KG1 (cell line): ENCODE results near the gene PSRC1.

Source experiments
- DNase-seq: peaks from one replicate; lab custom pipeline; 2025; lab: John Stamatoyannopoulos, UW

Gene PSRC1

DNA sequence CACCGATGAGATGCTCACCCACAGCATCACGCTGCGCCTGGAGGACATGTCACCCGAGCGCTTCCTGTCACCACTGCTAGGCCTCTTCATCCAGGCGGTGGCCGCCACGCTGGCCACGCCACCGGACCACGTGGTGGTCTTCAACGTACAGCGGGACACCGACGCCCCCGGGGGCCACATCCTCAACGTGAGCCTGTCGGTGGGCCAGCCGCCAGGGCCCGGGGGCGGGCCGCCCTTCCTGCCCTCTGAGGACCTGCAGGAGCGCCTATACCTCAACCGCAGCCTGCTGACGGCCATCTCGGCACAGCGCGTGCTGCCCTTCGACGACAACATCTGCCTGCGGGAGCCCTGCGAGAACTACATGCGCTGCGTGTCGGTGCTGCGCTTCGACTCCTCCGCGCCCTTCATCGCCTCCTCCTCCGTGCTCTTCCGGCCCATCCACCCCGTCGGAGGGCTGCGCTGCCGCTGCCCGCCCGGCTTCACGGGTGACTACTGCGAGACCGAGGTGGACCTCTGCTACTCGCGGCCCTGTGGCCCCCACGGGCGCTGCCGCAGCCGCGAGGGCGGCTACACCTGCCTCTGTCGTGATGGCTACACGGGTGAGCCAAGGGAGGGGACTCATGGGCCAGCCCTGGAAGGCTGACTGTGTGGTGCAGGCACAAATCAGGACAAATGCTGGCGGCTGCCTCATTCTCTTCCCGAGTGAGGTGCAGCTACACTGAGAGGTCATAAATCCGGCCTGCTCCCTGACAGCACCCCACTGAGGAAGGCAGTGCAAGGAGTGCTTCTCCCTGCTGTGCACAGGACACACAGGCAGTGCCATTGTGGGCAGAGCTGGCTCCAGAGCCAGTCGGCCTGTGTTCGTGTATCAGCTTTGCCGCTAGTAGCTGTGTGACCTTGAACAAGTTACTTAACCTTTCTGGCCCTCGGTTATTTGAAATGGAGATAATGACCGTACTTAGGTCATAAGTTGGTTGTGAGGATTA lies 24.2 kb downstream of the PSRC1 start:
- no peak for DNase-seq

DNA sequence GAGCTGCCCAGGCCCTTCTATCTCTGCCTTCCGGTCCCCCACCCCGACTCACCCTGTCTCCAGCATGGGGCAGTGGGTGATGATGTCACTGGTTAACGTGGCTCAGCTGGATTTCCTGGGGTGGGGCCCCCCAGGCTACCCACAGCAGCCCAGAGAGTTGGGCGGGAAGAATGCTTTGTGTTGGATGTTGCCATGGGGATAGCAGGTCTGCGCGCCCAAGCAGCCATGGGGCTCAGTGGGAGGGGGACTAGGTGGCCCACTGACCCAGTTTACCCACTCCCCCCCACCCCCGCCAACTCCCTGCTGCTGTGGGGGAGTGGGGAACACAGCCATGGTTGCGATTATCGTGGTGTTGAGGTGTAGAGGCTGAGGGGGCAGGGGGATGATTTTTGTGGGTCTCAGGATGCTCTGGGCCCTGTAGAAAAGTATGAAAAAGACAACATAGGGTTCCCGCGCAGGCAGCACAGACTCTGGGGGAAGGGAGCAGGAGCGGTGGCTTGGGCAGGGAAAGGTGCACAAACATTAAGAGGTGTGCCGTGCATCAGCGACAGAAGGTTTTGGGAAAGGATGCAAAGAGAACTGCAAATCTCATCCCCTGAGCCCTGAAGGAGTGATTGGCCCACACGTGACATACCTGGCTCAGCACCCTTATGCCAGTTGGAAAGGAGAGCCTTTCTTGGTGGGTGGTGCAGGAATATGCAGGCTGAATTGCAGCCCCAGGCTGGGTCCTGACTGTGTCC lies 25.1 kb downstream of the PSRC1 start:
- DNase-seq: no peak

DNA sequence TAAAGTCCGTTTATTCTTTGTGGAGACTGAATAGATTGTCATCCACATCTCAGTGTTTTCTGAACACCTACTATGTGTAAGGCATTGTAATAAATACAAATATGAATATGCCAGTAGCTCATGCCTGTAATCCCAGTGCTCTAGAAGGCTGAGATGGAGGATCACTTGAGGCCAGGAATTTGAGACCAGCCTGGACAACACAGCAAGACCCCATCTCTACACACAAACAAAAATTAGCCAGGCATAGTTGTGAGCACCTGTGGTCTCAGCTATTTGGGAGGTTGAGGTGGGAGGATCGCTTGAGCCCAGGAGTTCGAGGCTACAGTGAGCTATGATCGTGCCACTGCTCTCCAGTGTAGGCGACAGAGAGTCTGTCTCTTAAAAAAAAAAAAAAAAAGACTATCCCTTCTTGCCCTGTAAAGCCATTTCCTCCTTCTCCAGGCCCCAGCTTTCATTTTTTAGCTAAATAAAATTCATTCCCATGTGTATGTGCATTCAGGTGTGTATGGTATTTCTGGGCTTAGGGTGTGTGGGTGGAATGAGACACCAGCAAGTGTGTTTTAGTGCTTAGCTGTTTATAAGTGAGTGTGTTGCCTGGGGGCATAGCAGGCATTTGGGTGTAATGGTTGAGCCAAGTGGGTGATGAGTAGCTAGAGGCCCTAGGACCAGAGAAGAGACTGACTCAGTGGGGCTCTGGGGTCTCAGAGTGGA lies 25.8 kb downstream of the PSRC1 start:
- no peak for DNase-seq

DNA sequence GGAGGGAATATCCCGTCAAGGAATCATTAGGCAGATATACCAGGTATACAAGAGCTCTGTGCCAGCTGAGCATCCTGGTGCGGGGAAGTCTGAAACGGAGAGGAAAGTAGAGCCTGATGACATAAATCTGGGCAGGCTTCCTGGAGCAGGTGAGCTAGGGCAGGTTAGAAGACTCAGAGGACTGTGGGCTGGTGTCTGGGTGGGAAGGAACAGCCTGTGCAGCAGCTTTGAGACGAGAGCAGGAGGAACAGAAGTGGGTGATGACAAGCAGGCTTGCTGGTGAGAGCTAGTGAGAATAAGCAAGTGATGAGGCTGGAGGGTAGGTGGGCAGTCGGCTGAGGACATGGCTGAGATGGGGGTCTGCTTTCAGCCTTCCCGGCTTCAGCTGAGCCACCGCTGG lies 26.9 kb downstream of the PSRC1 start:
- no peak for DNase-seq

DNA sequence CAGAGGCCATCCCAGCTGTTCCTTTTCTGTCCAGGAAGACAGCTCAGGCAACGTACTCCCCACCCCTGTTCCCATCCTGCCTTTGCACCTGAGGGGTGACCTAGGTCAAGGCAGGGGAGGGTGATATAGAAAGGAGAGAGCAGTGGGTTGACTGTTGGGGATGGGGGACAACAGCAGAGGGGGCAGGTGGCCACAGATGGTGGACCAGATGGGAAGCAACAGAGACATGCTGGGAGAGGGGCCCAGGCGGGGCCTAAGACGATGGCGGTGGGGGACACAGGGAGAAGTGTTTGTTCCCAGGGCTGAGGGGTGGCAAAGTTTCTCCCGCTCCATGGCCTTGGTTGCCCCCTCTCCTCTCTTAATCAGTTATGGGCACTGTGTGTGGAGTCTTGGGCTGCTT lies 27.3 kb downstream of the PSRC1 start:
- no peak for DNase-seq

DNA sequence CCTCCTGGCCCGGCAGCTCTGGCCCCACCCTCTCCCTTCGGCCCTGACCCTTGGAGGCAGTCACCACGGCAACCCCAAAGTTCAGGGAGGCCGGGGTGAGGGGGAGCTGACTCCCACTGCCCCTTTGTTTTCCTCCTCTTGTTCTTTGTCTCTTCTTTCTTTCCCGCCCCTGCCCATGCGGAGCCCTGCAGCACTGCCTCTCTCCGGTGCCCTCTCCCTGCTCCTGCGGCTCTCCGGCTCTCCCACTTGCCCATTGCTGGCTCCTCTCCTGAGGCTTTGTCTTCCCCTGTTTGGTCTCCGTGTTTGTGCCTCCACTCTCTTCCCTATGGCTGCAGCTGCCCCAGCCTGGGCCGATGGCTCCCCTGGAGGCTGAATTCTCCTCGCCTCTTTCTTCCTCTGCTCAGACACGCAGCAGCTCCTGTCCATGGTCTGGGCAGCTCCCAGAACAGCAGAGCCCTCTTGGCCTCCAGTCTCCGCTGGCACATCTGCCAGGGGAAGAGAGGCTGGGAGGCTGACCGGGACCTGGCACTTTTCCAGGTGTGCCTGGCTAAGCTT lies 27.8 kb downstream of the PSRC1 start:
- no peak for DNase-seq

DNA sequence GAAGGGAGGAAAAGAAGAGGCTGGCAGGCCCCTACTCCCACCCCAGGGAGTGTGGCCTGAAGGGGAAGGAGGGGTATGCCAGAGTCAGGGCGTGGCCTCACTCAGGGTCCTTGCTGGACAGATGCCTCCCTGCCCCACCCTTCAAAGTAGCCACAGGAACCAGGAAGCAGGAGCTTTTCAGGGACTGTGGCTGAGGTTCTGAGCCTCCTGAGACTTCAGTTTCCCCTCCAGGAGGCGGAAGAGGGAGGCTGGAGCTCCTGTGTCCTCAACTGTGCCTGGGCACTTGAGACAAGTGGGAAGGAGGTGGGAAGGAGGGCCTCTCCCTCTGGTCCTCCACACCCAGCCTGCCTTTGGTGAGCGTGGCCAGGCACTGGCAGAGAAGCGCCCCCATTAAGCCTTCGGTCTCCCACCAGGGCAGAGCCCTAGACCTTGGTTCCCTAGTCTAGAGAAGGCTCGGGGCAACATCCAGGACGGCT lies 28.3 kb downstream of the PSRC1 start:
- DNase-seq: no peak

DNA sequence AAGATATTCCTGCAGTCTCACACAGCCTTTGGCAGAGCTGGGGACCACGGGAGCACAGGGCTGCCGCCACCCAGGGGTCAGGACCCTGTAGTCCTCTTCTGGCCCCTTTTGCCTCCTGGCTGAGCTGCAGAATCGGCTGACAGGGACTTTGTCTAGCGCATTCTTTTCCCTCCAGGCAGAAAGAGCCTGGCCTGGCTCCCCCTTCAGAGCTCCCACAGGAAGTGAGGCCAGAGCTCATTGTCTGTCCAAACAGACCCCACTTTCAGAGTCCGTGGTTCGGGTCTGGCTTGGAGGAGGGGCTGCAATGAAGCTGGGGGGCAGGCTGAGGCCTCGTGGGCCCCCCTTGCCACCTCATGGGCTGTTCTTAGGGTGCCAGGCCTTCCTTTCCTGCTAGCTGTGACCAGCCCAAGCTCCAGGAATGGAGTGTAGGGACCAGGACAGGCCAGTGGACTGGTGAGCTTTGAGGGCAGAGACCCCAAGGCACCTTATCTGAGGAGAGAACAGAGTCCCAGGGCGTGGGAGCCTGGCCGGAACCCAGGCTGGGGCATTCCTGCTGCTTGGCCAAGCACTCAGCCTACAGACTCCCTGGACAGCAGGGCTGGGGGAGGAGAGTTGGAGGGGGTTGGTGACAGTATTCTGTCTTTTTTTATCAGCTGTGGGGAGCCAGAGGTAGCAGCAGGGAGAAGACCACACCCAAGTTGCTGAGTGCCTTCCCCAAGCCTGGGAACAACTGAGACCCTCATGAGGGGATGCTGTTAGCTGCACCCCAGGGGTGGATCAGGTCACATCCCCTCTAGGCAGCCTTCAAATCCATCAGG lies 28.9 kb downstream of the PSRC1 start:
- DNase-seq: no peak

DNA sequence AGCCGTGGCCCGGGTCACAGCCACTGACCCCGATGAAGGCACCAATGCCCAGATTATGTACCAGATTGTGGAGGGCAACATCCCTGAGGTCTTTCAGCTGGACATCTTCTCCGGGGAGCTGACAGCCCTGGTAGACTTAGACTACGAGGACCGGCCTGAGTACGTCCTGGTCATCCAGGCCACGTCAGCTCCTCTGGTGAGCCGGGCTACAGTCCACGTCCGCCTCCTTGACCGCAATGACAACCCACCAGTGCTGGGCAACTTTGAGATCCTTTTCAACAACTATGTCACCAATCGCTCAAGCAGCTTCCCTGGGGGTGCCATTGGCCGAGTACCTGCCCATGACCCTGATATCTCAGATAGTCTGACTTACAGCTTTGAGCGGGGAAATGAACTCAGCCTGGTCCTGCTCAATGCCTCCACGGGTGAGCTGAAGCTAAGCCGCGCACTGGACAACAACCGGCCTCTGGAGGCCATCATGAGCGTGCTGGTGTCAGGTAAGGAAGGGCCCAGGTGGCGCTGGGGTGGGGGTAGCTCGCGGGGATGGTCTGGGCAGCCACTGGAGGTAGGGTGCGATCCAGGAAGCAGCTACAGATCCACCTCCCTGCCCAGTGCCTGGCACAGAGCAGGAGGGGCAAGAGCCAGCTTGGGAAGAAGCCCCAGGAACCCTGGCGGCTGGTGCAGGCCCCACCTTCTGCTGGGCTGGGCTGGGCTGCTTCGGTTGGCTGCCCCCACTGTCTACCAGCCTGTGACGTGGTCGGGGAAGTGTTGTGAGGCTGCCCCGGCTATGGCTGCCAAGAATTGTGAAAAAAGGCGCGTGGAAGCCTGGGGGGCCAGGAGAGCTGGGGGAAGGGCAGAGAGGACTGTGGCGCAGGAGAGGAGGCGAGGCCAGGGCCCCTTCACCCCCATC lies 29.8 kb downstream of the PSRC1 start:
- DNase-seq: no peak

DNA sequence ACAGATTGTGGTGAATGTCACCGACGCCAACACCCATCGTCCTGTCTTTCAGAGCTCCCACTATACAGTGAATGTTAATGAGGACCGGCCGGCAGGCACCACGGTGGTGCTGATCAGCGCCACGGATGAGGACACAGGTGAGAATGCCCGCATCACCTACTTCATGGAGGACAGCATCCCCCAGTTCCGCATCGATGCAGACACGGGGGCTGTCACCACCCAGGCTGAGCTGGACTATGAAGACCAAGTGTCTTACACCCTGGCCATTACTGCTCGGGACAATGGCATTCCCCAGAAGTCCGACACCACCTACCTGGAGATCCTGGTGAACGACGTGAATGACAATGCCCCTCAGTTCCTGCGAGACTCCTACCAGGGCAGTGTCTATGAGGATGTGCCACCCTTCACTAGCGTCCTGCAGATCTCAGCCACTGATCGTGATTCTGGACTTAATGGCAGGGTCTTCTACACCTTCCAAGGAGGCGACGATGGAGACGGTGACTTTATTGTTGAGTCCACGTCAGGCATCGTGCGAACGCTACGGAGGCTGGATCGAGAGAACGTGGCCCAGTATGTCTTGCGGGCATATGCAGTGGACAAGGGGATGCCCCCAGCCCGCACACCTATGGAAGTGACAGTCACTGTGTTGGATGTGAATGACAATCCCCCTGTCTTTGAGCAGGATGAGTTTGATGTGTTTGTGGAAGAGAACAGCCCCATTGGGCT lies 30.6 kb downstream of the PSRC1 start:
- DNase-seq: no peak

DNA sequence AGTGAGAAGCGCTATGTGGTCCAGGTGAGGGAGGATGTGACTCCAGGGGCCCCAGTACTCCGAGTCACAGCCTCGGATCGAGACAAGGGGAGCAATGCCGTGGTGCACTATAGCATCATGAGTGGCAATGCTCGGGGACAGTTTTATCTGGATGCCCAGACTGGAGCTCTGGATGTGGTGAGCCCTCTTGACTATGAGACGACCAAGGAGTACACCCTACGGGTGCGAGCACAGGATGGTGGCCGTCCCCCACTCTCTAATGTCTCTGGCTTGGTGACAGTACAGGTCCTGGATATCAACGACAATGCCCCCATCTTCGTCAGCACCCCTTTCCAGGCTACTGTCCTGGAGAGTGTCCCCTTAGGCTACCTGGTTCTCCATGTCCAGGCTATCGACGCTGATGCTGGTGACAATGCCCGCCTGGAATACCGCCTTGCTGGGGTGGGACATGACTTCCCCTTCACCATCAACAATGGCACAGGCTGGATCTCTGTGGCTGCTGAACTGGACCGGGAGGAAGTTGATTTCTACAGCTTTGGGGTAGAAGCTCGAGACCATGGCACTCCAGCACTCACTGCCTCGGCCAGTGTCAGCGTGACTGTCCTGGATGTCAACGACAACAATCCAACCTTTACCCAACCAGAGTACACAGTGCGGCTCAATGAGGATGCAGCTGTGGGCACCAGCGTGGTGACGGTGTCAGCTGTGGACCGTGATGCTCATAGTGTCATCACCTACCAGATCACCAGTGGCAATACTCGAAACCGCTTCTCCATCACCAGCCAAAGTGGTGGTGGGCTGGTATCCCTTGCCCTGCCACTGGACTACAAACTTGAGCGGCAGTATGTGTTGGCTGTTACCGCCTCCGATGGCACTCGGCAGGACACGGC lies 31.4 kb downstream of the PSRC1 start:
- DNase-seq: no peak

DNA sequence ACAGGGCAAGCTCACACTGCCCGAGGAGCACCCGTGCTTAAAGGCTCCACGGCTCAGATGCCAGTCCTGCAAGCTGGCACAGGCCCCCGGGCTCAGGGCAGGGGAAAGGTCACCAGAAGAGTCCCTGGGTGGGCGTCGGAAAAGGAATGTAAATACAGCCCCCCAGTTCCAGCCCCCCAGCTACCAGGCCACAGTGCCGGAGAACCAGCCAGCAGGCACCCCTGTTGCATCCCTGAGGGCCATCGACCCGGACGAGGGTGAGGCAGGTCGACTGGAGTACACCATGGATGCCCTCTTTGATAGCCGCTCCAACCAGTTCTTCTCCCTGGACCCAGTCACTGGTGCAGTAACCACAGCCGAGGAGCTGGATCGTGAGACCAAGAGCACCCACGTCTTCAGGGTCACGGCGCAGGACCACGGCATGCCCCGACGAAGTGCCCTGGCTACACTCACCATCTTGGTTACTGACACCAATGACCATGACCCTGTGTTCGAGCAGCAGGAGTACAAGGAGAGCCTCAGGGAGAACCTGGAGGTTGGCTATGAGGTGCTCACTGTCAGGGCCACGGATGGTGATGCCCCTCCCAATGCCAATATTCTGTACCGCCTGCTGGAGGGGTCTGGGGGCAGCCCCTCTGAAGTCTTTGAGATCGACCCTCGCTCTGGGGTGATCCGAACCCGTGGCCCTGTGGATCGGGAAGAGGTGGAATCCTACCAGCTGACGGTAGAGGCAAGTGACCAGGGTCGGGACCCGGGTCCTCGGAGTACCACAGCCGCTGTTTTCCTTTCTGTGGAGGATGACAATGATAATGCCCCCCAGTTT lies 32.3 kb downstream of the PSRC1 start:
- no peak for DNase-seq

DNA sequence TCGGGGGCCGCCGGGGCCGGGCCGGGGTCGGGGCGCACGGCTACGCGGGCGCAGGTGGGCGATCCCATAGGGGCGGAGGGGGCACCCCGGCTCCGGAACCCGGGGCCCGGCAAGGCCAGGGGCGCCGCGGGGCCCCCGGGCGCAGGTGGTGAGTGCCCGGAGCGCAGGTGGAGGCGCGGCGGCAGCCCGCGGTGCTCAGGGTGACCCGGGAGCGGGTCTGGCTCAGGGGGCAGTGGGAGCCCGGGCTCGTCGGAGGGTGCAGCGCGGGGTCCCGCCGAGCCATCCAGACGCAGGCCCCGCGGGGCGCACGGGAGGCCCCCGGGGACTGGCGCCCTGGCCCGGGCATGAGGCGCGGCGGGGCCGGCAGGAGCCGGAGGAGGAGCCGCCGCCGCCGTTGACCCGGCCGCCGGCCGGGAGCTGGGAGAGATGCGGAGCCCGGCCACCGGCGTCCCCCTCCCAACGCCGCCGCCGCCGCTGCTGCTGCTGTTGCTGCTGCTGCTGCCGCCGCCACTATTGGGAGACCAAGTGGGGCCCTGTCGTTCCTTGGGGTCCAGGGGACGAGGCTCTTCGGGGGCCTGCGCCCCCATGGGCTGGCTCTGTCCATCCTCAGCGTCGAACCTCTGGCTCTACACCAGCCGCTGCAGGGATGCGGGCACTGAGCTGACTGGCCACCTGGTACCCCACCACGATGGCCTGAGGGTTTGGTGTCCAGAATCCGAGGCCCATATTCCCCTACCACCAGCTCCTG lies 33.1 kb downstream of the PSRC1 start:
- no peak for DNase-seq

DNA sequence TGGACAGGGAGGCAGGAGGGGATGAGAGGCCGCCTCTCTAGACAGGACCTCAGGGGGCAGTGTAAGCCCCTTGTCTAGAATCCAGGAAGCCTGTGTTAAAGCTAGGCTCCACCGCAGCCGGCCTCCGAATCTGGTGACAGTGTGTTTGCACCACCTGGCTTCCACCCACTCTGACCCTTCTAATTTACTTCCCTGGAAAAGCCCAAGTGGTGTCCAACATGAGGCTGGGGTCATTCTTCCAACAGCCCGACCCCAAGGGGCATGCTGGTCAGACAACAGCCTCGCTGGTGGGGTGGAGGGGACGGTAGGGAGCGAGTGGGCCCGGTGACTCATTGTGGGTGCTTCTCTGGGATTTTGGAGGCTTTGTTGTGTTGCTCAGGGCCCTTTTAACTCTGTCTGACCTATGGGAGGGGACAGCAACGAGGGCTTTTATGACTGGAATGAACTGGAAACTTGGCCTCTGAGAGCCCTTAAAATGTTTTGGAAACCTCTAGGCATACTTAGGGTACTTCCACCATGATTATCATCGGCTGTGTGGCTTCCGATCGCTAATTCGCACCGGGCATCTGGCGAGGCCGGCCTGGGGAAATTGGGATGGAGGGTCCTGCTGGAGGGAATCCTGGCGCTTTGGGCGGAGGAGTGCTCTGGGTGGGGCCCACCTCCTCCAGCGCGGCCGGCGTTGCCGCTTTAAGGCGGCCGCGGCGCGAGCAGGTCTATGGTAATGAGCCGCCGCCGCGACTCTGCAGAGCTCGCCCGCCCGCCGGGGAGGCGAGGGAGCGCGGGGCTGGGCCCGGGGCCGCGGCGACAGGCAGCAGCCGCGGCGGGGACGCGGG lies 33.9 kb downstream of the PSRC1 start, which contains the start of gene CELSR2:
CELSR2 (plus strand) TSS at position 743 of the 833 bp plus-strand sequence. CDS start 541 bp downstream, outside the sequence.
- DNase-seq: no peak

DNA sequence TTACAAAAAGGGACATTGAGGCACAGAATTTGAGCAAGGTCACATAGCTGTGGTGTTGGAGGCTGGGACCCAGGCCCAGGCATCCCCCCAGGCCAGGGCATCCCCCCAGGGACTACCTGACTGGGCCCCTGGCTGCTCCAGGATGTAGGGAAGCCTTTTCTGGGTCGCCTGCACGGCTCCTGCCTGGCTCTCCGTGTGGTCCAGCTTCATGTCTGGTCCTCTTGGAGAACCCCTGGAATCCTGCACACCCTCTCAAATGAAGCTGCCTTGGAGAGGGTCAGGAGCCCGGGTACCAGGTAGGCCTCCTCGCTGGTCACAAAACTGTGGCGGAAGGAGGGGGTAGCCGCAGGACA lies 34.5 kb downstream of the PSRC1 start:
- DNase-seq: no peak
